ENCODE measurements around the gene ADAMTS18.

- TF ChIP-seq CTCF (IDR thresholded peaks at IDR 0.05), result no peak
- no peak for TF ChIP-seq POLR2A (IDR thresholded peaks at IDR 0.05)
These were observed 2.6 kb downstream of the ADAMTS18 start for GRCh38 chr16:77432264-77432663.

All from body of pancreas (tissue), 4 donors.